ENCODE data around the gene TBC1D4.
"Not testable (repeated sequence)": the region's sequence is repeated elsewhere in the genome, so short reads cannot be mapped to it uniquely, and the experiment has no call there.

Gene TBC1D4

DNA sequence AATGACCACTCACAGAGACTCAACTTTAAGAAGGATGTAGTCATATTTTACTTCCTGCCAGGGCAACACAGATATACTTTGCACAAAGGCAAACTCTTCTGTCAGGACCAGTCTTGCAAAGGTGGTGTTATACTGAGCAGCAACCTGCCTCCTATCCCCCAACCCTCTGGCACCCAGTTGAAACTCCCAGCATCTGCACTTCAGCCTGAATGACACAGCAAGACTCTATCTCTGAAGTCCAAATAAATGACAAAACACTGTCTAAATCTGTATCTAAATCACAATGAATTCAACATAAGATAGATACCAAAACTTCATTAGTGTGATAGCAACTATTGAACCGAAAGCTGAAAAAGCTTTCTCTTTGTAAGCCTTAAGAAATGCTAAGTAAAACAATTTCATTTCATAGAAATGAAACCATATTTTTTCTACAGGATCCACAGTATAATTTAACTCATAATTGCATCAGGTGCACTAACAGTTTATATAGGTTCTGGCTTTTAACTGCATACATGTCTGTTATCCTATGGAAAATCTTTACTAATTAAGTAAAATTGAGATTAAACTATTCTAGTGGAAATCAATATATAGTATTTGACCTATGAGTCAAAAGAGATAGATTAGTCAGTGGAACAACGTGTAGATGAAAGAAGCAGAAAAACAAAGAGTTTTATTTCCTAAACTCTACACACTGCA lies 163.7 kb downstream of the TBC1D4 start:
- no peak for DNase-seq

DNA sequence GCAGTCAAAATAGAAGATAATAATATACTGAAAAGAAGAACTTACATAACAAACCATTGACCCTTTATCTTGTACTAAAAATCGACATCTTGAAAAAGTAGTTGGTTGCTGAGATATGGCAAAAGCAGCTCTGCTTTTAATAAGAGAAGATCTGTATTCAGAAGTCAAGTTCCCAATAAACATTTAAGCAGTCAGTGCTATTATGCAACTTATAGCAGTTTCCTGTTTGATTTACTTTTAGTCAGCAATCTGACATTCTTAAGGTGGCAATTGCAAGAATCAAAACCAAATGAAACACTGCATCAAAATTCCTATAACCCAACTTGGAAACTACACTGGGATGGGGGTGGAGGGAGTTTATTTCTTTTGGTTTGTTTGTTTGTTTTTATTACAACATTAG lies 165.5 kb downstream of the TBC1D4 start:
- DNase-seq = no peak

GRCh38 chr13:75312884-75313520 lies 169.0 kb downstream of the TBC1D4 start:
- no peak for DNase-seq

GRCh38 chr13:75309981-75310580 lies 171.9 kb downstream of the TBC1D4 start:
- DNase-seq = no peak

- DNase-seq = no peak
Observed at GRCh38 chr13:75308222-75308621, 173.7 kb downstream of the TBC1D4 start.

DNA sequence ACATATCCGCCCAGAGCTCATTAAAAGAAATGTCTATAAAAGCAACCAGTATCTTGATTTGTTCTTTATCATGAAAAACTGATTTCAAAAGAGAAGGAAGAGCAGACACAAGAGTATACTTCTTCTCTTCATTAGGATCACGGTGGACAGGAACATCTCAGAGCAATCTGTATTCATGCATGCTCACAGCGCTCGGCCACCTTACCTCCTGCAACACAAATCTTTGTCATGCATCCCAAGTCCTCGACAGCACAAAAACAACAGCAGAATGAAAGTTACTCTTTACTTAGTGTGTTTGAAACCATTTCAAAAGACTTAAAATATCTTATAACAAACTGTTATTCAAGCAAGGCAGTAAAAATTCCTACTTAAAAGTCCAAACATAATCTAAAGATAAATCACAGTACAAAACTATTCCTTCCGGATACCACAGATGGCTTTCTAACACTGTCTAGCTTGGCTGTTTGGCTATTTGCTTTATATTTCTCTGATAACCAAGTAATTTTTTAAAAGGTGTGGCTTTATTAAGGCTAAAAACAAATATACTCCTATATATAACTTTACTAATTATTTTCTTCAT lies 174.5 kb downstream of the TBC1D4 start:
- DNase-seq = no peak

DNA sequence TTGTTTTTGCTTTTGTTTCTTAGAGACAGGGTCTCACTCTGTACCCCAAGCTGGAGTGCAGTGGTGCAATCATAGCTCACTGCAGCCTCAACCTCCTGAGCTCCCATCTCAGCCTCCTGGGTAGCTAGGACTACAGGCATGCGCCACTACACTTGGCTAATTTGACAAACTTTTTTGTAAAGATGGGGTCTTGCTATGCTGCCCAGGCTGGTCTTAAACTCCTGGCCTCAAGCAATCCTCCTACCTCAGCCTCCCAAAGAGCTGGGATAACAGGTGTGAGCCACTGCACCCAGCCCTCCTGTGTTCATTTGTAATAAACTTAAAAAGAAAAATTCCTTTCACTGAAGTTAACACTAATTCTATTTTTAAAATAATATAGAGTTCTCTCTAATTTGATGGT lies 175.0 kb downstream of the TBC1D4 start:
- DNase-seq = not testable (repeated sequence)

DNA sequence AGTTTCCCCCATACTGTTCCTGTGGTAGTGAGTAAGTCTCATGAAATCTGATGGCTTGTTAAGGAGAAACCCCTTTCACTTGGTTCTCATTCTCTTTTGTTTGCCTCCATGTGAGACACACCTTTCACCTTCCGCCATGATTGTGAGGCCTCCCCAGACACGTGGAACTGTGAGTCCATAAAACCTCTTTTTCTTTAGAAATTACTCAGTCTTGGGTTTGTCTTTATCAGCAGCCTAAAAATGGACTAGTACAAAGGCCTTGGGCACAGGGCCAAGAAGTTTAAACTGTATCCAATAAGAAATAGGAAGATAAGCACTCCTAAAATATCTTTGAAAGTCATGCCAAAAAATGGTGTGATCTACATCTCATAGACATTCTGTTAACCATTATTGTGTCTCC lies 176.9 kb downstream of the TBC1D4 start:
- no peak for DNase-seq

DNA sequence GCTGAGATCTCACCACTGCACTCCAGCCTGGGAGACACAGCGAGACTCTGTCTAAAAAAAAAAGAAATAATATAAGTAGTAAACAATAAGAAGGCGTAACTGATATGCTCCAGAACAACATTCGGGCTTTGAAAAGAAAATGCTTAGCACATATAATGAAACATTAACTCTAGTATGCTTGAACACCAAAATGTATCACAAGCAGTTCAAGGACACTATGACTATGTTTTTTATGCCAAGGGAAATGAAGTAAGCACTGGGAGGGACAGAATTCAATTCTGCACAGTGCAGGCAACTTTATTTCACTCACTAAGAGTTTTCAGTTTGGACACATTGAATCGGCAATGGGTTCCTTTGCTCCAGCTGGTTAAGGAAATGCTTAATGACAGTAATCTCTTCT lies 178.7 kb downstream of the TBC1D4 start:
- no peak for DNase-seq

DNA sequence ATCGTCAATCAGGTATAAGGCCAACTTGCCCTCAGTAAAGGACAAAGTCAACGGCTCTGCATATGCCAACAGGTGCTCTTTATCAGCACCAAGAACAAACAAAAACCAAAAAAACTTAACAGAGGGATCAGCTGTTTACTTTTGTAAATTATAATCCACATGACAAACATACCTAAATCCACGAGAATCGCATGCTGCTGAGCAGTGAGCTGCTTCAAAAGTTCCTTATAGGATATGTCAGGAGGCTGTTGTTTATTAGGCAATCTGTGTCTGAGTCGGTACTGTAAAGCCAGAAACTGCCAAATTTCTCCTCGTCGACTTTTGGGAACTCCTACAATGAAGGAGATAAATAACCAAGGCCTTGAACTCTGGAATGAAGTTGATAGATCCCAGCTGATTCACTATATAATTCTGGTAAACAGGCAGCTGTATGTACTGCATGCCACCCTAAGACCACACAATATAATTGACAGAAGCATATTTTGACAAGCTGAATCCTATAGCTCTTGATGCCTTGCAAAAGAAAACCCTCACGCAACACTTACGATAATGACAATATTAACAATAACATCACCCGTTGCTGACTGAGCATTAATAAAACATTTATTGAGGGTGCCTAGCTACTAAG lies 179.8 kb downstream of the TBC1D4 start:
- DNase-seq = no peak

DNA sequence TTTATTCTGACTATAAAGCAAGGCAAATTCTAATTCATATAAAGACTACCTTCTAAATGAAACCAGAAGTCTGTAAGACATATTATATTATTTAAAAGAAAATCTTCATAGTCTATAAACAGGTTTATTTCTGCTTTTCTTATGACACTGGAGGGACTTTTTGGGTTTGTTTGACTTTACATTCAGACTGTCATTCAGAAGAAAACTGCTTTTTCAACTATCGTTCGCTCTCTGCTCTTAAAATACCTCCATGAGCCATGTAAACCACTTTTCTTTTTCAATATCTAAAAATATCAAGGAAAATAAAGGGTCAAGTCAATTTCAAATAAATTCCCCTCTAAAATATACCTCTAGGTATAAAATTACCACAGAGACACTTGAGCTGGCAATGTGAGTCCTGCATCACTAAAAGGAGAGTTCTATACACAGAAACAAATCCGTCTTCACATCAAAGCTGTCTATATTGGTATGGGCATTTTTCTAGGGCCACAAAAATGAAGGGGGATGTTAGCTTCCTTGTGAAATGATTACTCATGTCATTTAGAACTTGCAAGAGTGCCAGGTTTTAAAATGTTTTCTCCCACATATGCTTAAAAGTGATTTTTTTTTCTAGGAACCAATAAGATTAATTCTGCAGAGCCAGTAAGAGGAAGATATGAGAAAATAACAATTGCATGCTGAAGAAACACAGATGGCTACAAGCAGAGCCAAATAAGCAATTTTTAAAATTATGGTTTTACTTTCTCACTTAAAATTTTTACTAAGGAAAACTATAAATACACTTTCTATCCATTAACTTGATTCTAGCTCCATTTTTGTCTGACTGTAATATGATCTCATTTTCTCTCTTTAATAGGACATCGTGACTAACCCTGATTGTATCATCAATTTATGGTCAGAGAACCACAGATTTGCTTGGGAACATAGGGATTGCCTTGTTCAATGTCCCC lies 181.8 kb downstream of the TBC1D4 start:
- peak; percentile 69 for DNase-seq

- DNase-seq = no peak
Observed at GRCh38 chr13:75299246-75299645, 182.7 kb downstream of the TBC1D4 start.

GRCh38 chr13:75296641-75297040 lies 185.3 kb downstream of the TBC1D4 start:
- DNase-seq = no peak

GRCh38 chr13:75295201-75295600 lies 186.8 kb downstream of the TBC1D4 start:
- no peak for DNase-seq

DNA sequence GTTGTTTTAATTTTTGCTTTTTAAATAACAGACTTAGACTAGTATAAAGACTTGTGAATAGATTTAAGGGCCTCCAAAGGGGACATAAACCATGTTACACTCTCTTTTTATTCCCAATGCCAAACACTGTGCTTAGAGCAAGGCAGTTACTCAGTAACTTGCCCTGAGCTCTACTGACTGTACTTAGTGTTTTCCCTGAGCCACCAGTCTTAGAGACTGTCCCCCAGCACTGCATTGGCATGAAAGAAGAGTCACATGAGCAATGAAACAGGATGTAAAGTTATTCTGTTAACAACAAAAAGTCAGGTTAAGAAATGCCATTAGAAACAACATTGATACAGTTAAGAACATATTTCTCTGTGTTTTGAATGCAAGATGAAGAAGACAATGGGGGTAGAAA lies 187.9 kb downstream of the TBC1D4 start:
- no peak for DNase-seq

DNA sequence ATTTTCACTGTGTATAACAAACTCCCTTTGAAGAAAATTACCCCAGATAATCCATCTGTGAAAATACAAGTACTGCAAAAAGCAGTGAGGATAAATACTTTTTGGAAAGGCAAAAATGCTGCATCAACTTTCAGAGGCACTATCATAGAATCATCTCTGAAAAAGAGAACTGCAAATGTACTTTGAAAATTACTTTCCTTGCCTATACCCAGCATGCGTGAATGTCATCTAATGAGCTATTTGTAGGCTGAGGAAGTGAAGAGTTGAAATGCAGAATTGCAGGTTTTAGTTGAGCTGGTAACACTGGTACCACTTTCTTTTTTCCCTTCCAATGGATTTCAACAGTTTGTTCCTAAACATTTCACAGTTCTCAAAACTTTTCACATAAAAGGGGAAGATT lies 196.7 kb downstream of the TBC1D4 start:
- DNase-seq = no peak

DNA sequence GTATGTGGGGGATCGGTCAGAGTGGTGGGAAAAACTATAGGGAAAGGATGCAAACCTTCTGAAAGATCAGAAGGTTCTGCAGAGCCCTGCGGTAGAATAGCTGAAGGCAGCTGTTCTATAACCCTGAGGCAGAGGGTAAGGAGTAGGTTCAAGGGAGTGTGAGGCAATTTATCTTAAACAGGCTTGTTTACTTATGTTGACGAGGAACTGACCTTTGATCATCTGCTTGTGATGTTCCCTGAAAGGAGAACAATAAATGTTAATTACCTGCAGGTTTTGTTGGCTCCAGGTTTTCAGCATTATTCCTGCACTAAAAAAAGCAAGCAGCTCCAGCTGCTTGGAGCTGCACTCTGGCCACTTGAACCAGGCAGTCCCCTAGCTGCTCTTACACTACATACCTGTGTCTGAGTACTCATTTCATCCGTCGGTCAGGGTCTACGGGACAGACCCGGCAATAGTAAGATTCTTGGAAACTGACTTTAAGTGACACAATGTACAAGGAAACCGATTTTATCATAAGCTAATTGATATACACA lies 202.1 kb downstream of the TBC1D4 start:
- no peak for DNase-seq

- DNase-seq = not testable (repeated sequence)
Observed at GRCh38 chr13:75273695-75274094, 208.3 kb downstream of the TBC1D4 start.

DNA sequence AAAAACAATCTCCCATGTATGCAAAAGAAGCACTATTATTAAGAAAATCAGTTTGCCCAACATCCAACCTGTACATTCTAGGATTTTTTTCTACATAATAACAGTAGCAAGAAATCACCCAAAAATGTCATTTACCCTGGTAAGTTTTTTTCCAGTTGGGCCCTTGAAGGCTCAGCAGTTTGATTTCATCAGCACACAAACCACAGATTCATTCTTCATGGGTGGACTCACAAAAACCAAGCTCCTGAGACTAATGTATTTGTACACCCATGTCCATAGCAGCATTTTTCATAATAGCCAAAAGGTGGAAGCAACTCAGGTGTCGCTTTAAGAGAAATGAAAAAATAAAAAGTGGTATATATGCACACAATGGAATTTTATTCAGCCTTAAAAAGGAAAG lies 210.1 kb downstream of the TBC1D4 start:
- DNase-seq = peak; percentile 31

DNA sequence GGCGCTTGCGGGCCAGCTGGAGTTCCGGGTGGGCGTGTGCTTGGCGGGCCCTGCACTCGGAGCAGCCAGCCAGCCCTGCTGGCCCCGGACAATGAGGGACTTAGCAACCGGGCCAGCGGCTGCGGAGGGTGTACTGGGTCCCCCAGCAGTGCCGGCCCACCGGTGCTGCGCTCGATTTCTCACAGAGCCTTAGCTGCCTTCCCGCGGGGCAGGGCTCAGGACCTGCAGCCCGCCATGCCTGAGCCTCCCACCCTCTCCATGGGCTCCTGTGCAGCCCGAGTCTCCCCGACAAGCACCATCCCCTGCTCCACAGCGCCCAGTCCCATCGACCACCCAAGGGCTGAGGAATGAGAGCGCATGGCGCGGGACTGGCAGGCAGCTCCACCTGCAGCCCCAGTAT lies 213.5 kb downstream of the TBC1D4 start:
- not testable (repeated sequence) for DNase-seq

GRCh38 chr13:75264611-75265010 lies 217.4 kb downstream of the TBC1D4 start:
- DNase-seq = peak; percentile 34
